Hepatocyte (in vitro differentiated cells): ENCODE measurements around the gene HBA1.

Experiments used
- CTCF ChIP-seq: fragments of 200-600 bp; sonication (generic); IDR thresholded peaks from 2 replicates; pipeline ENCODE4 v1.5.1; 2016; ENCODE audit warnings: antibody characterized with exemption, mild to moderate bottlenecking; ENCODE audit not compliant: poor library complexity
- EZH2 ChIP-seq: fragments of 200-600 bp; sonication (generic); IDR thresholded peaks from 2 replicates; pipeline ENCODE4 v1.6.1; 2016; ENCODE audit warnings: antibody characterized with exemption, mild to moderate bottlenecking, borderline replicate concordance
- EZH2phosphoT487 ChIP-seq: fragments of 200-600 bp; sonication (generic); IDR thresholded peaks from one replicate; pipeline ENCODE4 v1.6.1; 2018; ENCODE audit warnings: antibody characterized with exemption, mild to moderate bottlenecking, low read depth, moderate library complexity; ENCODE audit not compliant: unreplicated experiment, severe bottlenecking

- no peak for TF ChIP-seq EZH2
- no peak for TF ChIP-seq CTCF
- no peak for TF ChIP-seq EZH2phosphoT487
These were observed 45.8 kb upstream of the HBA1 start for GRCh38 chr16:130533-131173.
